GM23248 (cell line): ENCODE results near the gene NFKBIL1.

ENCODE experiments used
- EZH2 ChIP-seq: fragments of 200-600 bp; sonication (generic); IDR thresholded peaks from 2 replicates; pipeline ENCODE4 v1.6.1; 2018; ENCODE audit warnings: antibody characterized with exemption, mild to moderate bottlenecking; ENCODE audit not compliant: insufficient read depth, poor library complexity, severe bottlenecking
- EZH2phosphoT487 ChIP-seq: fragments of 200-600 bp; sonication (generic); IDR thresholded peaks from 2 replicates; pipeline ENCODE4 v1.6.1; 2018; ENCODE audit warnings: antibody characterized with exemption, moderate library complexity, mild to moderate bottlenecking, low read depth; ENCODE audit not compliant: insufficient read depth

DNA sequence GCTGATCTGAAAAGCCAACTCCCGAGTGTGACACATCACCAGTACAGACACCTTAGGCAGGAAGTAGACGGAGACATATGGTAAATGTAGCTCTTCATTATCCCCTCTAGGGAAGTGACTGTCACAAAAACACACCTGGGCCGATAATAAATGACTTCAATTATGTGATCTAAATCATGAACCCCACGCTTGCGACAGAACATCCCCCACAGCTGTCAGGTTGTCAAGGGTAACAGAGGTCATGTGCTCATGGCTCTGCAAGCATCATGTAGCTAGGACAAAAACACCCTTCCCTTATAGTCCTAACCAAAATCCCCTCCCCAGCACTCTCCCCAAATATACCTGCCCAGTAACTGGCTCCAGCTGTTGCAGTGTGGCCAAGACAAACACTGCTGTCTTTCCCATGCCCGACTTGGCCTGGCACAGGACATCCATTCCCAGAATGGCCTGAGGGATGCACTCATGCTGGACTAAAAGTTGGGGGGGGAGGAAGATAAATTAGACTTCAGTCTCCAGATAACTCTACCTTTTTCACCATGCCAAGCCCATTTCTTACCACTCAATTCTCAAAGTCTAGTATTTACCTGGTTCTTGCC is 8.5 kb upstream of the NFKBIL1 start:
- TF ChIP-seq EZH2phosphoT487 = no peak
- no peak for TF ChIP-seq EZH2
